GM21825 (cell line): Measurements from ENCODE around the gene SLC15A4.

ENCODE experiments used
- ATAC-seq: cut with Tn5 transposase; IDR thresholded peaks from one replicate; pipeline ENCODE4 v1.9.1; 2021; ENCODE audit warnings: mild to moderate bottlenecking, moderate library complexity; ENCODE audit not compliant: unreplicated experiment

Gene SLC15A4

GRCh38 chr12:128763395-128763794, 60.4 kb downstream of the SLC15A4 start:
- ATAC-seq, result no peak

DNA sequence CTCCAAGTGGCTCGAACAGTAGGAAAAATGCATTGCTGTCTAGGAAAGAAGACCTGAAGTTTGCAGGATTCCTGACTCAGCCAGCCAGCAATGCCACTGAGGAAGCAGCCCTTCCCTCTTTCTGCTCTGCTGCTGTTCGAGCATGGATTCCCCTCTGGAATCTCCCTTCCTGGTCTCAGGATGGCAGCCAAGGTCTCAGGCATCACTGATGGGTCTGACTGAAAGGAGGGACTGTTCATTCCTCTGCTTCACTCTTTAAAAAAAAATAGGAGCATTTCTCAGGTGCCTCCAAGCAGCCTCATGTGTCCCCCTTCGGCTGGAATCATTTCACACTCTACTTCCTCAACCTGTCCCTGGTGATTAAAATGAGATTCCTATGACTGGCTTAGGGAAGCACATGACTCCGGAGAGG, 62.4 kb downstream of the SLC15A4 start:
- no peak for ATAC-seq

DNA sequence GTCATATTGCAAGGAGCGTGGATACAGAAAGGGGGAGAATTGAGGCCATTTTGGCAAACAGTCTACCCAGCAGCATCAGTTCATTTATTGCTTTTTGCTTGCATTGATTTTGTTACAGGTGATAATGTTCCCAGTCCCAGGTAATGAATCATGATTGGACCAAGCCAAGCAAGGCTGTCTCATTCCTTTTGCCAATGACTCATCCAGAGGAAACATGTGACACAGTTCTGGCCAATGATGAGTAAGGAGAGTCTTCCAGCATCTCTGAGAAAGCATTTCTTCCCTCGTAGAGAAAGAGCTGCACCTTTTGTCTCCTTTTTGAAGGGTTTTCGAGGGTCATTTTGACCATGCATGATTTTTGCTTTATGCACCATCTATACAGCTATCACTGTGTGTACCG, 68.2 kb downstream of the SLC15A4 start:
- no peak for ATAC-seq

DNA sequence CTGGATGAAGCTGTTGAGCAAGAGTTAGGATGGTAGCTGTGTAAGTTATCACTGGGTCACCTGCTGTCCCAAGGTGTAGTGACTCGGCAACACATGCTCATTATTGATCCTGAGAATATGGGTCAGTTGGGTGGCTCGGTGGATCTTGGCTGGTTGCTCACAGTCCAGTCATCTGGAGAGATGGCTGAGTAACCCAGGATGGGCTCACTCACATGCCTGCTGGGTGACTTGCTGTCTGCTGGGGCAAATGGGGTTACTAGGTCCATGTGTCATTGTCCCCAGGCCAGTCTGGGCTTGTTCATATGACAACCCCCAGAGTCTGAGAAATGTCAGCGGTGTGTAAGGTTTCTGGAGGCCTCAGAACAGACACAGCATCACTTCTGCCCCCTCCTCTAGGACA, 69.5 kb downstream of the SLC15A4 start:
- ATAC-seq, result no peak

DNA sequence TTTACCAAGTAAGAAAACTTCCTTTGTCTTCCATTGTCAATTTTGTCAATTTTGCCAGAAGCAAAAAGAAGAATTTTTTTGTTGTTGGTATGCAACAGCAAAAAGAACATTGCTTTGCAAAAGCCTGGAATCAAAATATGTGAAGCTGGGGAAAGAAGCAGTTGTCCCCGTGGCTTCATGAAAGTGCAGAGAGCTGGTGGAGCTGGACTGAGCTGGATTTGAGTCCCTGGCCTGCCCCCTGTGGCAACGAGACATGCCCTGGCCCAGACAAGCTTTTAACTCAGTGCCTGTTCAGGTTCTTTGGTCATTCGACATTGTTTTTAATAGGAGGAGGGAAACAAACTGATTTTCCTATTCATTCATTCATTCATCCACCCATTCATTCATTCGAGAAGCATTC, 70.3 kb downstream of the SLC15A4 start:
- ATAC-seq, result no peak

DNA sequence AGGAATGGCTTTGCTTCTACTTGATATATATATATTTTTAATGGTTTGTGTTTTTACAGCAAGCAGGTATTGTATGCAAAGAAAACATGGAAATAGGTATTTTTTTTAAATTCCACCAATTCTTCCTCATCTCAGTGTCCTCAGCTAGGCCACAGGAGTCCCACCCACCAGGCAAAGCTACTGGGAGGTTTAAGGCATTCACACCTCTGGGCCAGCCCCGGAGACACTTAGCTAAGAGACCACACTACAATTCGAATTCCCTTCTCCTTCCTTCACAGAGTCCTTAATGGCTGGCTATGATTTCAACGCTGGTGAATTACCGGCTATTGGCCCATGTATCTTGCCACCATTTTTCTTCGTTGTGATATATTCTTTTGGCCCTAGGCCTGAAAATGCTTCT, 71.4 kb downstream of the SLC15A4 start:
- no peak for ATAC-seq

GRCh38 chr12:128747441-128747840, 76.3 kb downstream of the SLC15A4 start:
- ATAC-seq, result no peak

GRCh38 chr12:128745772-128746689, 77.7 kb downstream of the SLC15A4 start:
- no peak for ATAC-seq

- no peak for ATAC-seq
Measured at GRCh38 chr12:128743916-128744315, 79.8 kb downstream of the SLC15A4 start.
